ENCODE results near the gene SLCO2B1.

Gene SLCO2B1

GRCh38 chr11:75184757-75185425 is 34.0 kb downstream of the SLCO2B1 start:
- Histone ChIP-seq H3K9ac (no peak overlapping the region), H3K4me3 (ENCODE audit: low read depth, low read length) (no peak overlapping the region), H3K27me3 (ENCODE audit: control insufficient read depth, insufficient read depth, low read length) (no peaks in the 10 kb centered on the region)

GRCh38 chr11:75185866-75186265 is 35.0 kb downstream of the SLCO2B1 start:
- H3K4me1 ChIP-seq: no peaks in the 10 kb centered on the region
- H3K79me2 ChIP-seq: no peaks in the 10 kb centered on the region
- no peaks in the 10 kb centered on the region for H3K27me3 ChIP-seq (ENCODE audit: control insufficient read depth, insufficient read depth, low read length)
- no peak overlapping the region for H3K9ac ChIP-seq
- H2AFZ ChIP-seq: no peak overlapping the region
- no peak overlapping the region for H3K4me3 ChIP-seq (ENCODE audit: low read depth, low read length)
- H3K27ac ChIP-seq: no peak overlapping the region
- no peak overlapping the region for H3K4me2 ChIP-seq (ENCODE audit: low read length)
- no peaks in the 10 kb centered on the region for H3K9me3 ChIP-seq (ENCODE audit: control insufficient read depth, low read length)
- TF ChIP-seq CTCF (IDR thresholded peaks at IDR 0.05): no peak
- no peaks in the 10 kb centered on the region for H3K36me3 ChIP-seq (ENCODE audit: control insufficient read depth, insufficient read depth, low read length)

More at GRCh38 chr11:75184757-75185425, 34.0 kb downstream of the SLCO2B1 start:
- H3K9me3 ChIP-seq (ENCODE audit: control insufficient read depth, low read length): no peaks in the 10 kb centered on the region
- H3K36me3 ChIP-seq (ENCODE audit: control insufficient read depth, insufficient read depth, low read length): no peaks in the 10 kb centered on the region
- no peak for TF ChIP-seq CTCF (IDR thresholded peaks at IDR 0.05)
- no peak overlapping the region for H3K4me2 ChIP-seq (ENCODE audit: low read length)
- H3K4me1 ChIP-seq: no peaks in the 10 kb centered on the region
- no peak overlapping the region for H3K27ac ChIP-seq
- no peaks in the 10 kb centered on the region for H3K79me2 ChIP-seq
- no peak overlapping the region for H2AFZ ChIP-seq

GRCh38 chr11:75186999-75187398 is 36.1 kb downstream of the SLCO2B1 start:
- Histone ChIP-seq H3K4me2 (ENCODE audit: low read length) (no peak overlapping the region), H3K9me3 (ENCODE audit: control insufficient read depth, low read length) (no peaks in the 10 kb centered on the region), H3K4me3 (ENCODE audit: low read depth, low read length) (no peak overlapping the region), H3K27ac (no peak overlapping the region), H2AFZ (no peak overlapping the region), H3K9ac (no peak overlapping the region), H3K4me1 (no peaks in the 10 kb centered on the region), H3K79me2 (no peaks in the 10 kb centered on the region), H3K36me3 (ENCODE audit: control insufficient read depth, insufficient read depth, low read length) (no peaks in the 10 kb centered on the region), H3K27me3 (ENCODE audit: control insufficient read depth, insufficient read depth, low read length) (no peaks in the 10 kb centered on the region)
- no peak for TF ChIP-seq CTCF (IDR thresholded peaks at IDR 0.05)

GRCh38 chr11:75188671-75189070 is 37.8 kb downstream of the SLCO2B1 start:
- H3K27ac ChIP-seq: no peak overlapping the region
- TF ChIP-seq CTCF (IDR thresholded peaks at IDR 0.05): no peak
- H3K36me3 ChIP-seq (ENCODE audit: control insufficient read depth, insufficient read depth, low read length): no peaks in the 10 kb centered on the region
- no peak overlapping the region for H3K4me2 ChIP-seq (ENCODE audit: low read length)
- no peak overlapping the region for H2AFZ ChIP-seq
- H3K4me3 ChIP-seq (ENCODE audit: low read depth, low read length): no peak overlapping the region
- no peaks in the 10 kb centered on the region for H3K9me3 ChIP-seq (ENCODE audit: control insufficient read depth, low read length)
- H3K27me3 ChIP-seq (ENCODE audit: control insufficient read depth, insufficient read depth, low read length): no peaks in the 10 kb centered on the region
- no peak overlapping the region for H3K9ac ChIP-seq
- H3K4me1 ChIP-seq: no peaks in the 10 kb centered on the region
- no peaks in the 10 kb centered on the region for H3K79me2 ChIP-seq

- Histone ChIP-seq H3K9ac (no peak overlapping the region), H3K4me1 (no peaks in the 10 kb centered on the region), H3K36me3 (ENCODE audit: control insufficient read depth, insufficient read depth, low read length) (no peaks in the 10 kb centered on the region), H3K4me3 (ENCODE audit: low read depth, low read length) (no peak overlapping the region), H3K9me3 (ENCODE audit: control insufficient read depth, low read length) (no peaks in the 10 kb centered on the region), H3K27me3 (ENCODE audit: control insufficient read depth, insufficient read depth, low read length) (no peaks in the 10 kb centered on the region), H2AFZ (no peak overlapping the region), H3K79me2 (no peaks in the 10 kb centered on the region), H3K4me2 (ENCODE audit: low read length) (no peak overlapping the region), H3K27ac (no peak overlapping the region)
- TF ChIP-seq CTCF (IDR thresholded peaks at IDR 0.05): no peak
Observed at GRCh38 chr11:75189108-75189507, 38.2 kb downstream of the SLCO2B1 start.
